GM21360 (cell line): Measurements from ENCODE around the gene NBEA.
"Not testable (repeated sequence)": the region's sequence is repeated elsewhere in the genome, so short reads cannot be mapped to it uniquely, and the experiment has no call there.

ENCODE experiments used
- ATAC-seq: cut with Tn5 transposase; IDR thresholded peaks from one replicate; pipeline ENCODE4 v1.9.1; 2021; ENCODE audit warnings: mild to moderate bottlenecking, moderate library complexity; ENCODE audit not compliant: unreplicated experiment

NBEA gene

DNA sequence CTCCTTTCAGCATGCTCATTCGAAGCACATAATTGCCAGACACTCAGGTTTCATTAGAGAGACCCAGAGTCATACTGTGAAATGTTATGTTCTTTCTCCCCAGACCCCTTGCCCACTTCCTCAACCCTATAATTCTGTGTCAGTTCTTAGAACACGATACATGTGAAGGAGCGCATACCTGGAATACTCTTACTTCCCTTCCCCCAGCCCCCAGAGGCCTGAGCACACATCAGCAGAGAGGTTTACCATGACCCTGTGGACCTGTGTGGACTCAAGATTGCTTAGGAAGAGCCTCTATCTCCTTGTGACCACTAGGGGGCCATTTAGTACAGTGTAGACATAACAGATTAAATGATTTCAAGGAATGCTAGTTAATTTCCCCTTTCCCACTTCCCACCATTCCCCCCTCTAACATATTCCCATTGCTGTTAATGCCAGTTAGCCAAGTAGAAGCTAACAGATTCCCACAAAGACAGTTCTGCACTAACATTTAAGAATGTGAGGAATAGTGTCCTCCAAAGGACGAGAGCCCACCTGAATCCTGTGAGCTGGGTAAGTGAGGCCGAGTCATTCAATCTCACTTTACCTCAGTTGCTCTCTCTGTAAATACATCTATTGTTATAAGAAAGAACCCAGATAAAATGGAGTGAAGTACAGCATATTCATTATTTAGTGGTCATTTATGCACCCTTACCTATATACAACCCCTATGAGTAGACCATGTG is 688.6 kb downstream of the NBEA start:
- peak; percentile 70 for ATAC-seq

DNA sequence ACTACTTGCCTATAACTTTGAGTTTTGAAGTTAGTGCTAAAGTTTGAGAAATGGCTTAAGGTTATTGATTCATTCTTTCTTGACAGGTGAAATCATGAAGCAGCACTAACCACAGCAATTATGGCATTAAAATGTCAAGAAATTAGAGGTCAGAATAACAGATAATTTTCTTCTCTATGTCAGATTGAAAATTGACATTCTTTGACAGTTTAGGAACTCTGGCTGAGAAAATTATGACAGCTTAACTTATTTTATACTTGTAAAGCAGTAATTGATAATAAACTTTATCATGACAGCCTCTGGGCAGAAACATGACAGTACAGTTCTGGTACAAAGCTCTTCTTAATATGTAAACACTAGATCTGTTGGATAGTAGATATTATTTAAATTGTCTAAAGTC is 689.6 kb downstream of the NBEA start:
- no peak for ATAC-seq

DNA sequence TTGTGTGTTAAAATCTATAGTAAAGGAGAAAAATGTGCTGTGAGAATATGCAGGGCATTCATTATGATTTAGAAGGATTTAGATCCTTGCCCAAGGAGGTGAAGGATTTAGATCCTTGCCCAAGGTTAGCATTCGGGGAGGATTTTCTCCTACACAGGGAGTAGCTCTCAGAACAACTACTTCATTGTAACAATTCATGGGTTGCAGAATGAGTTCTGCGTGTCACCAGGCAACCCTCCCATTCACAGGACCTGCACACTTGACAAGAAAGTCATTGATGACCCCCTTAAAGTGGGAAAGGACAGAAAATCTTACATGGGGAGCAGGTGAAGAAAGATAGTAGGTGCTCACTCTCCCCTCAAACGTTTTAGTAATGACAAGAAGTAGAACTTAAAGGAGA is 701.6 kb downstream of the NBEA start:
- no peak for ATAC-seq

DNA sequence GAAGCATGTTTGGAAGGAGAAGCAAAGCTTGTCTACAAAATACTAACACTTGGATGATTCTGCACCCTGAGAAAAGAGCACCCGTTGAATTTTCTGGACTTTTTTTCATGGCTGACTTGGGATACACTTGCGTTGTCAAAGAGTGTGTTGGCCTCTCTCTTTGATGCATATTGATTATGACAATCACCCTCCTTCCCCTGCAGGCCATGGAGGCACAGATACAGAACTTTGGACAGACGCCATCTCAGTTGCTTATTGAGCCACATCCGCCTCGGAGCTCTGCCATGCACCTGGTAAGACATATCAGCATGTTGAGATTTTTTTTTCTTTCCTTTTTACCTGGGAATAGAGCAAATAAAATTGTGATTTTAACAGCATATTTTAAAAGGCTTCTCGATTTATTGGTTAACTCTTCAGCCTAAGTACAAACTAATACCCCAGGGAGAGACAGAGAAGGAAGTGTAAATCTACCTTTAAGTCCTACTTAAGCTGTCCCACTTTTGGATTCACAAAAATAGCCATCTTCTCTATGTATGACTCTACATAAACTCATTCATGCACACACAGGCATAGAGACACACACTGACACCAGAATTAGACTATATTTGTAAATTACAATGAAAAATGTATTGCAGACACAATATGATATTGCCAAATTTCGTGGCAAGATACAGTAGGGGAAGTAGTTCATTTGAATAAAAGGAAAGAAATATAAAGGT is 704.1 kb downstream of the NBEA start:
- ATAC-seq = no peak

DNA sequence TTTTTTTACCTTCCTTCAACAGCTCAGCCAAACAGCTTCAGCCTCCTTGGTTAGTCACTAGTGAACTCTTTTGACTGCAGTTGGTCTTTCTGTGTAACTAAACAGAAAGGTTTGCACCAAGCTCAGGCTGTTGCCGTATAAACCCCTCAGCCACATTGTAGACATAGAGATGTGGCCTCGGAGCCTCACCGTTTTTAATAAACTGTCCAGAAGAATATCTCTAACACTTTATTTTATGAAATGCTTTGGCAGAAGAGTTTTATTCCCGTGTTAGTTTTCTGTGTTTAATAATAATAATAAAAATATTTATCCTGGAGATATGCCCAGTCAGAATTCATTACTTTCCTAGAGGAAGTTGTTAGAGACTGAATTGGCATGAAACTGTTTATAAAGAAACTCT is 706.1 kb downstream of the NBEA start:
- no peak for ATAC-seq

DNA sequence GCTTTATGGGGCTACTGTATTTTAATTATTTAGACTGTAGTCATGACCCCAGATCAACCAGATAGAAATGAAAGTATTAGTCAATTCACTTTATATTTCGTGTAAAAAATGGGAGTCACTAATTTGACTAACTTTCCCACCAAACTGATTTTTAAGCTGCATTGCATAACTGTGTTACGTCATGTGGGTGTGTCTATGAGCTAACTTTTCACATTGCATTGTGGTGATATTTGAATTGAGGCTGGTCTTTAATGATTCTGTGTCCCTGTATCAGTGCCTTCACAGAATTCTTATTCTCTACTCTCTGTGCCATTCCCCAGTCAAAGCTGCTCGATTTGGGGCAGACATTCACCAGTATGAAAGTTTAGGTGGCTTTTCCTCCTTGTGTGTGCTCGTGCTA is 707.1 kb downstream of the NBEA start:
- no peak for ATAC-seq

DNA sequence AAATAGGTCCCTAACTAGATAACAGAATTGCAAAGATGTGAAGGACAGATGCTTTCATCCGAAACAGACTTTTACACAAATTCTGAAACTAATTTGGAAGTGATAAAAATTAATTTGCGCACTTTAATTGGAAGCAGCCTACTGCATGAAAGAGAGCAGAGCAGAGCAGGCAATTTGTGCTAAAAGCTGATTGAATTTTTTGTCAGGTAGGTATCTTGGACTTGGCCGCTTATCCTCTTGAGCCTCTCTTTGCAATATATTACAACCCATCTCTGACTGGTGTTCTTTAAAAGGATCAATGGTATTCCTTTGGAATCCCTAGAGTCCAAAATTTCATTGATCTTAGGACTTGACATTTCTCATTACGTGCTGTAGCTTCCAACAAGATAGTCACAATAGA is 717.7 kb downstream of the NBEA start:
- ATAC-seq = no peak

DNA sequence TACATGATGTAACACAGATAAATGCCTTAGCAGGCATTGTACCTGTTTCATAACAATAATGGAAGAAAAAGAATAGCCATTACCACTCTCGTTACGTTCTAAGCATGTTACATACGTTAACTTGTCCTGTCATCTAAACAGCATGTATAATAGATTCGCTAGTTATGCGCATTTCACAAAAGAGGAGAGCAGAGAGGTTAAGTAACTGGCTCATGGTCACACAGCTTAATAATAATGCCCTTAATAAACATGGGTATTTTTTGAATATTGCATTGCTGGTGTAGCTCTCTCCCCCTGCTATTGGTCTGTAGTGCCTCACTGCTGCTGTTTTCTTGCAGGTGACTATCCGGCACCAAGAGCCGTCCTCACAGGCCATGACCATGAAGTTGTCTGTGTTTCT is 722.7 kb downstream of the NBEA start:
- ATAC-seq = no peak

DNA sequence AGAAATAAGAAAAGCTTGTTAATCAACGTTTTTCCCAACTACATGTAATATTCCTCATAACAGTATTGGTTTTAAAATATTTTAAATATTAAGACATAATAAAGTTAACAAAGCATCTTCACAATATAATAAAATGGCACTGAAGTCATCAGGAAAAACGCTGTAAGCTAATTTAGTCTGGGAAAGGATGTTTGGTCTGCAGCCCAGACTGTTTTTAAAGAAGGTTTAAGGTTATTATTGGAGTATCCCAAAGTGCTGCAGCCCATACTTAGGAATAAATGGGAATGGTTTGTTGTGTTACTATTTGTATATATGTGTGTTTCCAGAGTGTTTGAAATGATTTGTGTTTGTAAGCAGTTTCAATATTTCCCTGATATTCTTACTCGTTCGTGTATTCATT is 727.3 kb downstream of the NBEA start:
- ATAC-seq = no peak

DNA sequence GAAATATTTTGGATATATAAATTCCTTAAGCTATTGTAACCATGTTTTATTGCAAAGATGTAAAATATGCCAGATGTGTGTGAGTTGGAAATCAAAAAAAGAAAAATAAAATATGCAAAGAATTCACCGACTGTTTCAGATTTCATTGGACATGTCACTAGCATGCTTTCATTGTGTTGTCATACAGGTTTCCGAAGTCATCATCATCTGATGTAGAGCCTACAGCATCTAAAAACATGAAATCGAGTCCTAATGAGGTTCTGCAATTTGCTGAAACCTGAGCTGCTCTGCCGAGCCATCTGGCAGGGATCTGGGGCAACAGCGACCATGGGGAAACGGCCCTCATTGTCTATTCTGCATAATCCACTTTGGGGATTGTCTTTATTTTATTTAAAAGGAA is 730.5 kb downstream of the NBEA start:
- no peak for ATAC-seq

DNA sequence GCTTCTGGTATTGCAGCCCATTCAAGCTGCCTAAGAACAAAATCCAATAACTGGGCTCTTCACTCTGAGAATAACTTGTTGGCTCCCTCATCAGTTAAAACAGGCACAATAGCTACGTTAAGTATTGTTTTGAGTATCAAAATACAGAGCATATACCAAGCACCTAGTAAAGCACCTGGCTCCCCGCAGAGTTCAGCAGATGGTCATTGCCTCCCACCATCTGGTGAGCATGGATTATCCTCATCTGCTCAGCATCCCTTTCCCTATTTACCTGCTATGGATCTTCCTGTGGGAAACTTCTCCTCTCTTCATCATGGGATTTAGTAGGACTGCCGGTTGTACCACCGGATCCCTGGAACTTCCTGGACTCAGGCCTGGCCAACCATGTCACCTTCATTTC is 733.6 kb downstream of the NBEA start:
- no peak for ATAC-seq

DNA sequence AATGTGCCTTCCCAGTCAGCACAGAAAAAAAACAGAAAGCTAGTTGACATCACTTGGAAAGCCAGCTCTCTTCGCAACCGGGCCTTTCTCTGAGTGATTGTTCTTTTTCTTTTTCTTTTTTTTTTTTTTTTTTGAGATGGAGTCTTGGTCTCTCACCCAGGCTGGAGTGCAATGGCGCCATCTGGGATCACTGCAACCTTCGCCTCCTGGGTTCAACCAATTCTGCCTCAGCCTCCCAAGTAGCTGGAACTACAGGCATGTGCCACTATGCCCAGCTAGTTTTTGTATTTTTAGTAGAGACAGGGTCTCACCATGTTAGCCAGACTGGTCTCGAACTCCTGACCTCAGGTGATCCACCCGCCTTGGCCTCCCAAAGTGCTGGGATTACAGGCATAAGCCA is 735.8 kb downstream of the NBEA start:
- ATAC-seq = not testable (repeated sequence)

DNA sequence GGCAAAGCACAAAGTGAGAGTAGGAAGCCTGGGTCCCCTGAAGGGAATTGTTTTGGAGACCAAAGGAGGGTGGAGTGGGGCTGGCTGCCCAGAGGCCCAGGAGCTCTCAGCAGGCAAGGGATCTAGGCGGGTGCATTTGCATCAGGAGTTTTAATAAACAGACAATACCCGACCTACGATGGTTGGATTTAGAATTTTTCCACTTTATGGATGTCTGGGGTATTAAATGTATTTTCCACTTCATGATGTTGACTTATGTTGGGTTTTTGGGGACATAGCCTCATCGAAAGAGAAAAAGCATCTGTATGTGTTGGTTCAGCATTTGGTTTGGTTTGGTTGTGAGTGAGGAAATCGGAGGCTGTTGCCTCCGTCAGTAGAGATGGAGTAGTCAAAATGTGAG is 739.6 kb downstream of the NBEA start:
- ATAC-seq = no peak

DNA sequence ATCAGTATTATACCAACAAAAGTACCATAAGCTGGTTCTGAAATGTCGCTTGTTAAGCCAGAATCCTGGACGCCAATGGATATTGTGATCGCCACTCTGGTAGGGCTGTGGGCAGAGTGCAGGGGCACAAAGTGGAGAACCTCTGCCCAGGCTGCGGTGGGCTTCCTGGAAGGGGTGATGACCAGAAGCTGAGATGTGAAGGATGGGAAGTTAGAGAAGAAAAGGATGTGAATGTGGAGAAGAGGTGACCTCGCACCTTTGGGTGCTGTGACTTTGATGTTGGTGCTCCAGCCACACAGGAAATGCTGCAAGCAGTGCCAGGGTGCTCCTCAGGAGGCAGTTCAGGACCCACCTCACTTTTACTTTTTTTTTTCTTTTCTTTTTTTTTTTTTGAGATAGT is 742.4 kb downstream of the NBEA start:
- ATAC-seq = no peak

DNA sequence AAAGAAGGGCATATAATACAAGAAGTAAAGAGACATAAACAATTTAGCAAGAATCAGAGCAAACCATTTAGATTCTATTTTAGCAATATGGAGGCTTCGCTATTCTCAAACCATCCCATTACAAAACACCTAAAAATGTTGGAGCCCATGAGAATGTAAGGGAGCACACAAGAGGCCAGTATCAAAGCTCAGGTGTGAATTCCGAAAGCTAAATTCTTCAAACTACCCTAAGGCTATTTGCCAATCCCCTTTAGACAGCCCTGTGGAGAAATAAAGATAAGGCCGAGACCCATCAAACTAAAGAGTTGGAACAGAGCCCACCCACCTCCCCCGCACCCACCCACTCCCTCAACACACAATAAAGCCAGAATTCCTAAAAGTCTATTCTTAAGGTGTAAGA is 745.3 kb downstream of the NBEA start:
- no peak for ATAC-seq

DNA sequence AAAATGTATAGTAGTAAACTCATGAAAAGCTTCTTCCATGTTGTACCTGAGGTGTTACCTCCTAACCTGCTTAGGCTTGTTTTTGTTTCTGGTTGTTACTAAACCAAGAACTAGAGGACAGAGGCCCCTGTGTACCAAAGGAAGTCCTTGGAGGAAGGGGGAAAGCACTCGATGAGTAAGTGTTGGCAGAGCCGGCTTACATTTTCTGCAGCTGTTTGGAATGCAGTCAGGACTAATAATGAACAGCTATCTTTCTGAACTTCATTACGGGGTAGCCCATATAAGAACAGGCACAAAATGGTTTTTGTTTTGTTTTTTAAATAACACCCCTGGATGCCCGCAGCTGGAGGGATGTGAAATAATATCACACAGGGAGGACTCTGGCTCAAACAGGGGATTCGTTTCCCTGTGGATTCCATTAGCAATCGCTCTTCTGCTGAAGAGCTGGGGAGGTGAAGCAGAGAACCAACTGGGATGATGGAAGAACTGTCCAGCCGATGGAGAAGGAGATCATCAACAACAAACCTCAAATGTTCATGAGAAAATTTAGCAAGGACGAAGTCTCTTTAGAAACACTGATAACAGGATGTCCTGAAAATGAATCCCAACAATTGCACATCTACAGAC is 748.6 kb downstream of the NBEA start:
- ATAC-seq = no peak

DNA sequence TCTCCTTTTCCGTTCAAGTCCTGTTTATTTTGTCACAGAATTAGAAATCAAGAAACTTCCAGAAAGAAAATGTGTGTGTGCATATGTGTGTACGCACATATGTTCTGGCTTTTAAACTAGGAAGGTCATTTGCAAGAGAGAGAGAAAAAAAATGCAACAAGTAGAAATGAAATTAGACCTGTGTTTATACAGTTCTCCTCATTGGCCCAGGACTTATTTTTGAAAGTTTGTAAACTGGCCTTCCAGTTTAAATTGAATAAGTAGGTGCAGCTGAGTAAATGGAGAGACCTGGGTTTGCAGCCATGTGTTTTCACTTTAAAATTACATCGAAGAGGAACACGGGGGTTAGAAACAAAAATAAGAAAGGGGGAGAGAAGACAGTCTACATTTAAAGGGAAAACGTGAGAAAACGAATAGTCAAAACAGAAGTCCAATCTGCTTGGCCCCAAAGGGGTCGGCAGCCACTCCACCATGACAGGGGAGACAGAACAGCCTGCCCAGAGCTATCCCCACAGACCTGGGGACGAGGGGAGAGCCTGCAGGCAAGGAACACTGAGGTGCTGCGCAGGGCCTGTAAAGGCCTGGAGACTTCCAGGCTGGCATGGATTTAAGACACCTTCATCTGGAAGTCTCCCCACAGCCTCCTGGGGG is 751.2 kb downstream of the NBEA start:
- ATAC-seq = no peak

DNA sequence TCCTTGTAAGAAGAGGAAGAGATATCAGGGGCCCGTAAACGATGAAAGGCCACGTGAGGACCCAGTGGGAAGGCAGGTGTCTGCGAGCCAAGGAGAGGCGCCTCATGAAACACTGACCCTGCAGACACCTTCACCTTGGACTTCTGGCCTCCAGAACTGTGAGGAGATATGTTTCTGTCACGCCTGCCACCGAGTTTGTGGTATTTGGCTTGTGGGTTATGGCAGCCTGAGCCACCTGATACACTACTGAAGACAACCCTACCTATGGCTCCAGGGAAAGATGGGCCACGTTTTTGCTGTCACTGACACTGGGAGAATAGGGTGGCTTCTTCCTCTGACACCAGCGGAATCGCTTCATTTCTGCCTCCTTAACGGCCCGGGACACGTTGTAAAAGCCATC is 752.0 kb downstream of the NBEA start:
- ATAC-seq = no peak

DNA sequence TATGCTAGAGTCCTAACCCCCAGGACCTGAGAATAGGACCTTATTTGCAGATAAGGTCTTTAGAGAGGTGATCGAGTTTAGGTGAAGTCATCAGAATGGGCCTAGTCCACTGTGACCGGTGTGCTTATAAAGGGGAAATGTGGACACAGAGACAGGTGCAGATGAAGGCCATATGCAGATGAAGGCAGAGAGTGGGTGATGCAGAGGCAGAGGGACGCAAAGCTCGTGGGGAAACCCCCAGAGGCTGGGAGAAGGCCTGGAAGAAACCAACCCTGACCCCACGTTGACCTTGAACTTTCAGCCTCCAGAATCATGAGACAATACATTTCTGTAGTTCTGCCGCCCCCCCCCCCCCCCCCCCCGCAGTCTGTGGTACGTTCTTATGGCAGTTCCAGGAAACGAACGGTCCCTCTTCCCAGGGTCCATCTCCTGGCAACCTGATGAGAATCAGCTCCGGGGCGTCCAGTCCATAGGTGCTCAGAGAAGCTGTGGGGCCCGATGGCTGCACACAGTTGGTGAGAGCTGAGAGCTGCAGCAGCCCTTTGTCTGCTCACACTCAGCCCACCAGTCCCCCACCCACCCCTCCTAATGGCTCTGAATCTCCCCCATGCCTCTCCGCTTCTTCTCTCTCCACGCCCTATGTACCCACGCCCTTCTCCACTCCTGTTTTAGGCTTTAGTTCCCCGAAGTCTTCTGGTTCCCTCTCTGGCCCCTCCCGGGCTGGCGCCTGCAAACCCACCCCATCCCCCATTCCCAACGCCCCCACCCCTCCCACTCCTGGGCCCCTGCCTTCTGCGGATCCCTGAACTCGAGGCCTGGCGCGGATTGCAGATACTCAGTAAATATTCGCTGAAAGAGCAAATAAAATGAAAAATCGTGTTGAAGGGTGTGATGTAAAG is 752.7 kb downstream of the NBEA start:
- no peak for ATAC-seq

DNA sequence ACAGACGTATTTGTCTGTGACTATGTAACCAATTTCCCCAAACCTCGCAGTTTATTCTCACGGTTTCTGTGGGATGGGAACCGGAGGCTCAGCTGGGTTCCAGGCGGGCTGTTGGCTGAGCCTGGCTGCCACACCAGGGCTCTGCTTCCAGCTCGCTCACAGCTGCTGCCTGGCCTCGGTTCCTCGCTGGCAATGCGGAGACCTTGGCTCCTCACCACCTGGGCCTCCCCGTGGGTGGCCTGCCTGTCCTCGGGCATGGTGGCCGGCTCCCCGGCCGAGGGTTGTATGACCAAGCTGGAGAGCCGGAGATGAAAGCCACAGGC is 753.3 kb downstream of the NBEA start:
- no peak for ATAC-seq

DNA sequence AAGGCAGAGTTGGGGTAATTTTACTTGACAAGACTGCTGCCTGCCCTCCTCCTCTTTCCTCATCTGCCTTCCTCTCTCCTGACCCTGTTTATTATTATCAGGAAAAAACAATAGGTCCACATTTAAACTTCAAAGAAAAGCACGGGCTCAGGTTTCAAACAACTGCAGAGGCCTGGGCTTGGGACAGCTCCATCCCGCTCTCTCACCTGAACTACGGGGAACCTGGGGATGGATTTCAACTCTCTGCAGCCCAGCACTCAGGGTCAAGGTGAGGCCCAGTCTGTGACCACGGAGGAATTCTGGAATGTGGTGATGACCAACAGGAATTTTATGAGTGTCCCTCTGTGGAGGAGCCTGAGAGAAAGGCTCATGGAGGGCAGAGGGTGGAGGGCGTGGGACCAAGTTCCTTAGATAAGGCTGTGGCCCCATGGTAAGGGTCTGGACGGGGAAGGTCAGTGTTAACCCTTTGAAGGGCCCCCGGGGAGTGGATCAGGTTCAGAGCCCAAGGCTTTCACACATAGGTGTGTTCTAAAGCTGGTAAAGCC is 755.2 kb downstream of the NBEA start:
- ATAC-seq = no peak
